ENCODE measurements around the gene PI4K2B. TPM values are rescaled to one million over a fixed set of nuclear protein-coding genes. Genes with fewer than 3 reads are reported as not detected.

The PI4K2B gene
- total RNA-seq, 4 donors from 2014 or later = 17.2 to 85.0 (median 28.7) TPM

GRCh38 chr4:25223802-25224375 lies 9.9 kb upstream of the PI4K2B start:
- Histone ChIP-seq H3K9me3 (peaks cover 33 to 38% of the 10 kb centered on the region in 2 donors), H3K27me3 (no peaks in the 10 kb centered on the region), H3K27ac (no peak overlapping the region), H3K4me3 (no peak overlapping the region), H3K36me3 (no peaks in the 10 kb centered on the region), H3K4me1 (no peaks in the 10 kb centered on the region)
- intact Hi-C loops (cut with DNase I; ENCODE audit: low total_unique reads) = no loop called here
- TF ChIP-seq CTCF (IDR thresholded peaks at IDR 0.05) (no peak), POLR2AphosphoS5 (IDR thresholded peaks at IDR 0.05) (no peak), EP300 (IDR thresholded peaks at IDR 0.05; ENCODE audit: low read depth) (no peak), POLR2A (IDR thresholded peaks at IDR 0.05) (no peak)
- DNase-seq = no peak
- in situ Hi-C loops (cut with MboI; ENCODE audit: low pct_ligation_motif_present in 1 of 4, low pct_unique_long_range_greater_than_20kb in 1 of 4, low sequenced_read_pairs in 3 of 4) = loop anchor here in 1 of 4 donors (25.0 kb wide), 1 partner anchor 88 kb away; the partner anchor contains the start of gene ZCCHC4
- 79 to 89% methylated on average over 3 to 7 of the region's 7 CpGs for WGBS, 2 donors (ENCODE audit: low coverage in 1 of 2)

GRCh38 chr4:25229804-25230203 lies 4.0 kb upstream of the PI4K2B start:
- Histone ChIP-seq H3K27ac (no peak overlapping the region), H3K36me3 (no peaks in the 10 kb centered on the region), H3K4me3 (no peak overlapping the region), H3K27me3 (no peaks in the 10 kb centered on the region), H3K4me1 (peaks cover 0 to 6% (median 0%) of the 10 kb centered on the region in 4 donors), H3K9me3 (peaks cover 10 to 13% of the 10 kb centered on the region in 2 donors)
- TF ChIP-seq CTCF (IDR thresholded peaks at IDR 0.05) (no peak), EP300 (IDR thresholded peaks at IDR 0.05; ENCODE audit: low read depth) (no peak), POLR2A (IDR thresholded peaks at IDR 0.05) (no peak), POLR2AphosphoS5 (IDR thresholded peaks at IDR 0.05) (no peak)
- in situ Hi-C loops (cut with MboI; ENCODE audit: low pct_ligation_motif_present in 1 of 4, low pct_unique_long_range_greater_than_20kb in 1 of 4, low sequenced_read_pairs in 3 of 4) = no loop called here
- no peak for DNase-seq
- WGBS, 2 donors (ENCODE audit: low coverage in 1 of 2) = 83 to 98% methylated on average over 5 to 6 of the region's 6 CpGs
- intact Hi-C loops (cut with DNase I; ENCODE audit: low total_unique reads) = loop anchor here (10.0 kb wide), 1 partner anchor 55 kb away; no protein-coding TSS in a partner anchor

GRCh38 chr4:25233194-25233593 lies 639 bp upstream of the PI4K2B start:
- in situ Hi-C loops (cut with MboI; ENCODE audit: low pct_ligation_motif_present in 1 of 4, low pct_unique_long_range_greater_than_20kb in 1 of 4, low sequenced_read_pairs in 3 of 4) = no loop called here
- DNase-seq = no peak
- no peaks in the 10 kb centered on the region for H3K27me3 ChIP-seq
- H3K4me1 ChIP-seq = peaks cover 7 to 26% (median 12%) of the 10 kb centered on the region in 4 donors
- peak overlapping the region in 3 of 4 donors; percentile 68 to 91 (median 90) for H3K4me3 ChIP-seq
- TF ChIP-seq POLR2A (IDR thresholded peaks at IDR 0.05) = no peak
- TF ChIP-seq CTCF (IDR thresholded peaks at IDR 0.05) = no peak
- TF ChIP-seq EP300 (IDR thresholded peaks at IDR 0.05; ENCODE audit: low read depth) = no peak
- TF ChIP-seq POLR2AphosphoS5 (IDR thresholded peaks at IDR 0.05) = no peak
- no peaks in the 10 kb centered on the region for H3K9me3 ChIP-seq
- intact Hi-C loops (cut with DNase I; ENCODE audit: low total_unique reads) = loop anchor here (10.0 kb wide), 1 partner anchor 58 kb away; no protein-coding TSS in a partner anchor
- peak overlapping the region; percentile 96 to 99 (median 98) for H3K27ac ChIP-seq
- H3K36me3 ChIP-seq = no peaks in the 10 kb centered on the region

- TF ChIP-seq EP300 (IDR thresholded peaks at IDR 0.05; ENCODE audit: low read depth) (no peak), POLR2AphosphoS5 (IDR thresholded peaks at IDR 0.05) (peak in 2 of 3 donors; percentile 33 to 60), POLR2A (IDR thresholded peaks at IDR 0.05) (no peak), CTCF (IDR thresholded peaks at IDR 0.05) (peak; percentile 48 to 76 (median 54))
- Histone ChIP-seq H3K4me3 (peak overlapping the region; percentile 68 to 94 (median 90)), H3K27me3 (no peaks in the 10 kb centered on the region), H3K4me1 (peaks cover 7 to 27% (median 12%) of the 10 kb centered on the region in 4 donors), H3K27ac (peak overlapping the region; percentile 96 to 99 (median 98)), H3K9me3 (no peaks in the 10 kb centered on the region), H3K36me3 (no peaks in the 10 kb centered on the region)
- intact Hi-C loops (cut with DNase I; ENCODE audit: low total_unique reads) = loop anchor here (10.0 kb wide), 1 partner anchor 60 kb away; no protein-coding TSS in a partner anchor
- DNase-seq = peak; percentile 42
- WGBS, 2 donors (ENCODE audit: low coverage in 1 of 2) = 4 to 9% methylated on average over 9 to 29 of the region's 49 CpGs
- in situ Hi-C loops (cut with MboI; ENCODE audit: low pct_ligation_motif_present in 1 of 4, low pct_unique_long_range_greater_than_20kb in 1 of 4, low sequenced_read_pairs in 3 of 4) = no loop called here
These were observed 847 bp downstream of the PI4K2B start for GRCh38 chr4:25234390-25235370.

Measured in transverse colon (tissue), 4 donors.